Gastrocnemius medialis (tissue), 4 donors: ENCODE results near the gene RBFOX2.

Experiments used
- CTCF ChIP-seq, 5 experiments: fragments of 450-650 bp in 3 of 5; fragments of 200-600 bp in 2 of 5; sonication (generic) in 2 of 5; IDR thresholded peaks in 4 of 5; conservative IDR thresholded peaks in 1 of 5; 1 replicate in 4 of 5; 2 replicates in 1 of 5; pipeline ENCODE4 v1.5.1; 2016 to 2019; ENCODE audit warnings: antibody characterized with exemption in 5 of 5, mild to moderate bottlenecking in 3 of 5, moderate library complexity in 3 of 5
- POLR2A ChIP-seq, 2 donors: fragments of 450-650 bp; IDR thresholded peaks; one replicate each; pipeline ENCODE4 v1.6.1; 2017; ENCODE audit warnings: antibody characterized with exemption in 2 of 2, mild to moderate bottlenecking in 2 of 2, moderate library complexity in 2 of 2

DNA sequence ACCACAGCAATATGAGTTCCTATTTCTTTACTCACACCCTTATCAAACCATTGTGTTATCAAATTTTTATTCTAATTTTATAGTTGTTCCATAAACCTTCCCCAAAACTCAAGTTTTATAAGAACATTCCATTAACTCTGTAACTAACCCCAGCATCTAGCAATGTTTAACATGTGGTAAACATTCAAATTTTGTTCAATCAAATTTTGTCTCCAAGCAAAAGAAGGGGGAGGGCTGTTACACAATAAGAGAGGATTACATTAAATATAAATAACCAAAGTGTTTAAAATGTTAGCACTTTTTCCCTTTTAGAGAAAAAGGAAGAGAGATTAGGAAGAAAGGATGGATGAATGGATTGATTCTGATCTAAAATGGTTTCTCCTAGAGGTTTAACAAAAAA is 20.5 kb downstream of the RBFOX2 start:
- TF ChIP-seq CTCF (IDR thresholded peaks at IDR 0.05 in 4 of 5, conservative IDR thresholded peaks at IDR 0.05 in 1 of 5) (no peak), POLR2A (IDR thresholded peaks at IDR 0.05) (no peak)
